Measurements from ENCODE around the gene IRAK1.

The IRAK1 gene

GRCh38 chrX:154010330-154011087 lies 9.2 kb downstream of the IRAK1 start:
- H3K27ac ChIP-seq = peak overlapping the region in 1 of 11 experiments; percentile 10; a peak in 1 of 22 replicates
- no peak overlapping the region; a peak in 1 of 22 replicates for H3K9ac ChIP-seq
- no peak overlapping the region for H3K4me3 ChIP-seq
- H3K36me3 ChIP-seq = peaks cover 25 to 55% (median 45%) of the 10 kb centered on the region in 11 experiments
- H3K4me1 ChIP-seq = peaks cover 64 to 95% (median 89%) of the 10 kb centered on the region in 10 experiments
- H3K4me2 ChIP-seq = peak overlapping the region in 4 of 11 experiments; percentile 2 to 33 (median 15); a peak in 2 of 22 replicates
- H3K9me3 ChIP-seq (replicated peaks in 1 of 11) = peaks cover 0 to 8% (median 0%) of the 10 kb centered on the region in 11 experiments; a peak in 1 of 22 replicates
- peaks cover 94 to 100% (median 99%) of the 10 kb centered on the region in 11 experiments for H3K27me3 ChIP-seq
- no peak for TF ChIP-seq Cebpa-rat (IDR thresholded peaks at IDR 0.05)
- peaks cover 9 to 92% (median 57%) of the 10 kb centered on the region in 11 experiments; a peak in 21 of 22 replicates for H4K20me1 ChIP-seq

- TF ChIP-seq Cebpa-rat (IDR thresholded peaks at IDR 0.05) = no peak
- H3K36me3 ChIP-seq = peaks cover 18 to 38% (median 33%) of the 10 kb centered on the region in 11 experiments; a peak in 20 of 22 replicates
- H3K4me1 ChIP-seq = peaks cover 73 to 98% (median 88%) of the 10 kb centered on the region in 10 experiments
- H4K20me1 ChIP-seq = peaks cover 0 to 72% (median 37%) of the 10 kb centered on the region in 11 experiments; a peak in 20 of 22 replicates
- peak overlapping the region in 1 of 10 experiments; percentile 35; a peak in 2 of 20 replicates for H3K4me3 ChIP-seq
- H3K9me3 ChIP-seq (replicated peaks in 1 of 11) = peaks cover 0 to 8% (median 0%) of the 10 kb centered on the region in 11 experiments; a peak in 1 of 22 replicates
- peak overlapping the region; percentile 32 to 85 (median 67); a peak in 19 of 22 replicates for H3K27ac ChIP-seq
- peaks cover 95 to 100% (median 99%) of the 10 kb centered on the region in 11 experiments for H3K27me3 ChIP-seq
- peak overlapping the region; percentile 51 to 78 (median 68) for H3K4me2 ChIP-seq
- peak overlapping the region; percentile 21 to 61 (median 47); a peak in 13 of 22 replicates for H3K9ac ChIP-seq
Observed at GRCh38 chrX:154008521-154008920, 11.2 kb downstream of the IRAK1 start.

GRCh38 chrX:154006947-154007346 lies 12.8 kb downstream of the IRAK1 start:
- no peak overlapping the region; a peak in 1 of 20 replicates for H3K4me3 ChIP-seq
- peaks cover 76 to 99% (median 88%) of the 10 kb centered on the region in 10 experiments for H3K4me1 ChIP-seq
- H4K20me1 ChIP-seq = peaks cover 0 to 56% (median 22%) of the 10 kb centered on the region in 11 experiments; a peak in 17 of 22 replicates
- peaks cover 6 to 25% (median 18%) of the 10 kb centered on the region in 11 experiments; a peak in 20 of 22 replicates for H3K36me3 ChIP-seq
- H3K4me2 ChIP-seq = peak overlapping the region; percentile 51 to 78 (median 68)
- H3K27me3 ChIP-seq = peaks cover 96 to 100% (median 99%) of the 10 kb centered on the region in 11 experiments
- peak overlapping the region in 5 of 11 experiments; percentile 27 to 61 (median 52); a peak in 6 of 22 replicates for H3K9ac ChIP-seq
- no peak for TF ChIP-seq Cebpa-rat (IDR thresholded peaks at IDR 0.05)
- peak overlapping the region in 9 of 11 experiments; percentile 57 to 85 (median 67); a peak in 14 of 22 replicates for H3K27ac ChIP-seq
- H3K9me3 ChIP-seq (replicated peaks in 1 of 11) = peaks cover 0 to 8% (median 0%) of the 10 kb centered on the region in 11 experiments; a peak in 1 of 22 replicates

- Histone ChIP-seq H3K27ac (peak overlapping the region in 10 of 11 experiments; percentile 16 to 87 (median 80); a peak in 18 of 22 replicates), H3K36me3 (peaks cover 0 to 10% (median 0%) of the 10 kb centered on the region in 11 experiments; a peak in 5 of 22 replicates), H3K4me2 (peak overlapping the region; percentile 59 to 76 (median 71)), H3K4me3 (peak overlapping the region in 5 of 10 experiments; percentile 11 to 22 (median 20); a peak in 5 of 20 replicates), H4K20me1 (peaks cover 0 to 38% (median 6%) of the 10 kb centered on the region in 11 experiments; a peak in 10 of 22 replicates), H3K27me3 (peaks cover 93 to 100% (median 99%) of the 10 kb centered on the region in 11 experiments), H3K4me1 (peaks cover 76 to 95% (median 83%) of the 10 kb centered on the region in 10 experiments), H3K9ac (peak overlapping the region in 8 of 11 experiments; percentile 46 to 79 (median 66); a peak in 15 of 22 replicates), H3K9me3 (replicated peaks in 1 of 11) (peaks cover 0 to 11% (median 0%) of the 10 kb centered on the region in 11 experiments; a peak in 4 of 22 replicates)
- TF ChIP-seq Cebpa-rat (IDR thresholded peaks at IDR 0.05) = no peak; a peak in 1 of 22 replicates
Observed at GRCh38 chrX:154004315-154004714, 15.4 kb downstream of the IRAK1 start.

- Histone ChIP-seq H3K4me3 (peak overlapping the region in 3 of 10 experiments; percentile 23 to 37 (median 35); a peak in 5 of 20 replicates), H3K36me3 (peaks cover 0 to 10% (median 0%) of the 10 kb centered on the region in 11 experiments; a peak in 4 of 22 replicates), H3K27me3 (peaks cover 93 to 100% (median 99%) of the 10 kb centered on the region in 11 experiments), H3K9ac (peak overlapping the region; percentile 48 to 79 (median 69)), H3K27ac (peak overlapping the region; percentile 65 to 87 (median 79)), H3K4me2 (peak overlapping the region; percentile 59 to 76 (median 71)), H3K9me3 (replicated peaks in 1 of 11) (peaks cover 0 to 11% (median 0%) of the 10 kb centered on the region in 11 experiments; a peak in 4 of 22 replicates), H4K20me1 (peaks cover 0 to 24% (median 0%) of the 10 kb centered on the region in 11 experiments; a peak in 10 of 22 replicates), H3K4me1 (peaks cover 58 to 75% (median 63%) of the 10 kb centered on the region in 10 experiments)
- TF ChIP-seq Cebpa-rat (IDR thresholded peaks at IDR 0.05) = no peak
Observed at GRCh38 chrX:154002215-154002719, 17.4 kb downstream of the IRAK1 start.

- Histone ChIP-seq H3K27ac (no peak overlapping the region), H3K4me2 (peak overlapping the region in 4 of 11 experiments; percentile 4 to 71 (median 5); a peak in 2 of 22 replicates), H3K9ac (no peak overlapping the region), H3K36me3 (no peaks in the 10 kb centered on the region), H3K9me3 (replicated peaks in 1 of 11) (peaks cover 0 to 11% (median 0%) of the 10 kb centered on the region in 11 experiments; a peak in 3 of 22 replicates), H4K20me1 (peaks cover 0 to 16% (median 0%) of the 10 kb centered on the region in 11 experiments; a peak in 3 of 22 replicates), H3K4me1 (peaks cover 37 to 53% (median 50%) of the 10 kb centered on the region in 10 experiments), H3K4me3 (no peak overlapping the region), H3K27me3 (peaks cover 92 to 100% (median 100%) of the 10 kb centered on the region in 11 experiments)
- TF ChIP-seq Cebpa-rat (IDR thresholded peaks at IDR 0.05) = no peak
Observed at GRCh38 chrX:154000051-154000450, 19.7 kb downstream of the IRAK1 start.

- no peak overlapping the region for H3K4me3 ChIP-seq
- H3K36me3 ChIP-seq = no peaks in the 10 kb centered on the region
- no peak overlapping the region for H3K27ac ChIP-seq
- no peak overlapping the region for H3K9ac ChIP-seq
- H3K4me2 ChIP-seq = peak overlapping the region in 2 of 11 experiments; percentile 4 to 13; a peak in 1 of 22 replicates
- H3K27me3 ChIP-seq = peaks cover 87 to 100% (median 99%) of the 10 kb centered on the region in 11 experiments
- H4K20me1 ChIP-seq = peaks cover 0 to 16% (median 0%) of the 10 kb centered on the region in 11 experiments; a peak in 3 of 22 replicates
- H3K9me3 ChIP-seq (replicated peaks in 1 of 11) = peaks cover 0 to 11% (median 0%) of the 10 kb centered on the region in 11 experiments; a peak in 3 of 22 replicates
- TF ChIP-seq Cebpa-rat (IDR thresholded peaks at IDR 0.05) = no peak
- peaks cover 32 to 47% (median 45%) of the 10 kb centered on the region in 10 experiments for H3K4me1 ChIP-seq
Observed at GRCh38 chrX:153999359-154000037, 20.2 kb downstream of the IRAK1 start.
